CD4-positive, alpha-beta T cell treated with Interleukin-4 for 1 hour (primary cell): Measurements from ENCODE around the gene SH2B2.

ENCODE experiments used
- DNase-seq, 2 donors: peaks; one replicate each; pipeline ENCODE4 v3.0.0-alpha.2; 2020 to 2022

The SH2B2 gene

DNA sequence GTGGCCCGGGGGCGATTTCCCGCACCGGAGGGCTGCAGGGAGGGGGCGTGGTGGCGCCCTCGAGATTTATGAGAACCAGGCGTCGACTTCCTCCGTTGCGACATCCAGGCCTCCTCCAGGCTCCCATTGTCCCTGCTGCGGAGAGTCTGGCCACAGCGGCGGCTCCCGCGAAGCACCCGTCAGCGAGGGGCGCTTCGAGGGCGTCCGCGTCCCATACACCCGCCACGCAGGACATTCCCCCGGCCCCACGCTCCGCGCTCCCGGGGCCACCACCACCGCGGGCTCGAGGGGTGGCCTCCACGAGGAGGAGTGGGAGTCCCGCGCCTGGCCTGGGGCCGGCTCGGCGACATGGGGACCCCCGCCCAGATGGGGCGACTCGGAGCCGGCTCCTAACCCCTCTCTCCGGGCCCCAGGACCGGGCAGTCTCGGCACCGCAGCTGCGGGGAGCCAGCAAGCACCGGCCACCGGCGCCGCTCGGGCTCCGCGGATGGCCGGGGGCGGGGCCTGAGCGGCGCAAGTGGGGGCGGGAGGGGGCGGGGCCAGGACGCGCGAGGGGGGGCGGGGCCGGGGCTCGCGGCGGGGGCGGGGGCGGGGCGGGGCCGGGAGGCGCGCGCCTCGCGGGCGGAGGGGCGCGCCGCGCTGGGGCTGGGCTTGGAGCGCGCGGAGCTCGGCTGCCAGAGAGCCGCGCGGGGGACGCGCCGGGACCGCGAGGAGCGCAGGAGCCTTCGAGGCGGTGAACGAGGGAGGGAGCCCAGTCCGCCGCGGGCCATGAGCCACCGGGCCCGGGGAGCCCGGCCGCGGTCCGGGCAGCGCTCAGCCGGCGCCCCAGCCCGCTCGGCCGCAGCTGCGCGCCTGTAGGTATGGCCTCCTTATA lies at the start of gene SH2B2:
Gene SH2B2 (plus strand): TSS at position 632 of the 874 bp plus-strand sequence. CDS start 13,683 bp downstream, outside the sequence.
- DNase-seq: peak; percentile 50 to 51

DNA sequence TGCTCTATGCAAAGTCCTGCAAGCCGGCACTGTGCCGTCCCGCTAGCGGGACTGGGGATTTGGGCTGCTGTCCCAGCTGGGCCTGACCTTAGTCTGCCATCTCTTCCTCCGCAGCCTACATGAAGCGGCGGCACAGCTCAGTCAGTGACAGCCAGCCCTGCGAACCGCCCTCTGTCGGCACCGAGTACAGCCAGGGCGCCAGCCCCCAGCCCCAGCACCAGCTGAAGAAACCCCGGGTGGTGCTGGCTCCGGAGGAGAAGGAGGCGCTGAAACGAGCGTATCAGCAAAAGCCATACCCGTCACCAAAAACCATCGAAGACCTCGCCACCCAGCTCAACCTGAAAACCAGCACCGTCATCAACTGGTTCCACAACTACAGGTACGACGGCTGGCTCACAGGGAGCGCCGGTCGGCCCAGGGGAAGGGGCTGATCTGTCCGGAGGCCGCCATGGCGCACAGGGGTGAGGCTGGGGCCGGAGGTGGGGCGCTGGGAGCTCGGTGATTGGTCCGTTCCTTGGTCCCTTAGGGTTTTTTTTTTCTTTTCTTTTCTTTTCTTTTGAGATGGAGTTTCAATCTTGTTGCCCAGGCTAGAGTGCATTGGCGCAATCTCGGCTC lies 47.4 kb upstream of the SH2B2 start:
- DNase-seq: no peak

DNA sequence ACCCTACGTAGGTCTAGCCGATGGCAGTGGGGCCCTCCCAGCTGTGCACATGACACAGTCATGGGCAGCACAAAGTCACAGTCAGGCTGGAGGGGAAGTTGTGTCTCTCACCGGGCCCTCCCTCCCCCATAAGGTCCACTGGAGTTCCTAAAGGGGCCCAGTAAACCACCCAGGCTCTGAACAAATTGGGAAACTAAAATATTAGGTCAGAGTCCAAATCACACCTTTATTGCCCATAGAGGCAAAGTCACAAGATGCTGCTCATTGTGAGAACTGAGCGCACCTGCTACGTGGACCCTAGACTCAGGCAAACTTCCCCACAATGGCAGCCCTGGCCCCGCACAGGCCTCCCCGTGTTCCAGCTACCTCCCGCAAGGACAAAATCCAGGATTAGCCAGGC lies 45.2 kb upstream of the SH2B2 start:
- no peak for DNase-seq

DNA sequence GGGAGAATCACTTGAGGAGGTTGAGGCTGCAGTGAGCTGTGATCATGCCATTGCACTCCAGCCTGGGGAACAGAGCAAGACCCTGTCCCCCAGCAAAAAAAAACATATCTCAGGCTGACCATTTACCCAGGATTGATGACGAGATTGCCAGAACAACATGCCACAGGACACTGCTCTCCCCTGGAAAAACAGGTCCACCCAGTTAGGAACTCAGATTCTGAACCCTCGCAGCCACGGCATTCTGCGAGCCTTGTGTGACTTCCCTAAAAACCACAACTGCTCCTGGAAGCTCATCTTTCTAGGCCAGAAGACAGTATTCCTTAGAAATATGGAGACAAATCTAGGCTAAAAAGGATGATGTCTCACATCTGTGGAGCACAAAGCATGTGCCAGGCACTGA lies 42.1 kb upstream of the SH2B2 start:
- DNase-seq: no peak

DNA sequence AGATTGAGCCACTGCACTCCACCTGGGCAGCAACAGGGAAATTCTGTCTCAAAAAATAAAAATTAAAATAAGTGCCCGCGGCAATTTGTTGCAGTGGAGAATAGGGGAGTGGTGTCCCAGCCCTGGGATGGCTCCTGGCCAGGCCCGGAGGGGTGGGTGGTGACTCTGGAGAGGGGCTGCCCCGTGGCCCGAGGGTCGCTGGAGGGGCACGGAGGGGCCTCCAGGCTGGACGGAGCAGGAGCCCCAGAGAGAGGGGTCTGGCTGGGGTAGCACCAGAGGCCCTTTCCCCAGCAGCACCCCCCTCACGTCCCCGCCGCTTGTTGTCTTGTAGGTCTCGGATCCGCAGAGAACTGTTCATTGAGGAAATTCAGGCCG lies 38.6 kb upstream of the SH2B2 start:
- no peak for DNase-seq

DNA sequence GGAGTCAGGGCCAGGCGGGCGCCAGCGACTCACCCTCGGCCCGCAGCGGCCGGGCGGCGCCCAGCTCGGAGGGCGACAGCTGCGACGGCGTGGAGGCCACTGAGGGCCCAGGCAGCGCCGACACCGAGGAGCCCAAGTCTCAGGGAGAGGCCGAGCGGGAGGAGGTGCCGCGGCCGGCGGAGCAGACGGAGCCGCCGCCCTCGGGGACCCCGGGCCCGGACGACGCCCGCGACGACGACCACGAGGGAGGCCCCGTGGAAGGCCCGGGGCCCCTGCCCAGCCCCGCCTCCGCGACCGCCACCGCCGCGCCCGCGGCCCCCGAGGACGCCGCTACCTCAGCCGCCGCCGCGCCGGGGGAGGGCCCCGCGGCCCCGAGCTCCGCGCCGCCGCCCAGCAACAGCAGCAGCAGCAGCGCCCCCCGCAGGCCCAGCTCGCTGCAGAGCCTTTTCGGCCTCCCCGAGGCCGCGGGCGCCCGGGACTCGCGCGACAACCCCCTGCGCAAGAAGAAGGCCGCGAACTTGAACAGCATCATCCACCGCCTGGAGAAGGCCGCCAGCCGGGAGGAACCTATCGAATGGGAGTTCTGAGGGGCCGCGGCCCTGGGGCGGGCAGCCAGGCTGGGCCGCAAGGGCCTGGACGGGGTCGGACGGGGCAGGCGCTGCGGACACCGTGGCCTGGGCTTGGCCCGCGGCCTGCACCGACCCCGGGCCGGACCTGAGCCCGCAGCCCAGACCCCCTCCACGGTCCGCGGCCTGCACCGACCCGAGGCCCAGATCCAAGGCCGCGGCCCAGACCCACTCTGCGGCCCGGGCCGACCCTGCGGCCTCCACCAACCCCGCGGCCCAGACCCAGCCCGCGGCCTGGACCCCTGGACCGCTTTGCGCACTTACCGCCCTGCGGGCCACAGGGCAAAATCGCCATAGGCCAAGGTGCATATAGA lies 37.9 kb upstream of the SH2B2 start:
- no peak for DNase-seq

DNA sequence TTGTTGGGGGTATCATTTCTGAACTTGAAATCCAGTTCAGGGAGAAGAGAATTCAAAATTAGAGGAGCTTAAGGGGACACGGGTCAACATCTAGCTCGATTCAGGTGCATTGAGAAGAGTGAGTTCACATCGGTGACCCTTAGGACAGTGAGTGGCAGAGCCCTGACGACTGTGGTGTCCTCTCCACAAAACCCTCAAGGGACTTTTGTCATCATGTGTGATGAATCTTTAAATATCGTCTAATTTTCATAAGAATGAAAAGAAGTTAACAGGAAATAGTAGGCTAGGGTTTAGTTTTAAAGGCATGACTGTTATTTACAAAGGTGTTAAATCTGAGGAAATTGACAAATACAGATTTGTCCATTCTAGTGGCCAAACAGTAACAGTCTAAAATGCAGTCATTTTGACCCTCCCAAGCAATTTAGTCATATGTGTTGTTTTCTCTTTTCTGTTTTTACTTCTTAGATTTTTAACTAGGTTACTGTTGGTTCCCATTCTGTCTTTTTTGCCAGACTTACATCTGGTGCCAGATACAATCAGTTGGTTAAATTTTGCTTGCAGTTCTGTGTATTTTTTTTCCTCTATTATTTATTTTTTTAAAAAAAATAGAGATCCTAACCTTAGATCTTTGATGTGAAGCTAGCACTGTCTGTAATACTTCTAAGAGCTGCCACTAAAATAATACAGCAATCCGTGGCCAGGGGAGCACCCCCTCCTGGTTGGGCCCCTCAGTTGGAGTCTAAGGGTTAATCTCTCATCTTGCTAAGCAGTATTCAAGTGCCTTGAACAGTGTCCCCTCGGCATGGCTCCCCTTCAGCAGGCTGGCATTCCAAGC lies 34.9 kb upstream of the SH2B2 start:
- DNase-seq: no peak

DNA sequence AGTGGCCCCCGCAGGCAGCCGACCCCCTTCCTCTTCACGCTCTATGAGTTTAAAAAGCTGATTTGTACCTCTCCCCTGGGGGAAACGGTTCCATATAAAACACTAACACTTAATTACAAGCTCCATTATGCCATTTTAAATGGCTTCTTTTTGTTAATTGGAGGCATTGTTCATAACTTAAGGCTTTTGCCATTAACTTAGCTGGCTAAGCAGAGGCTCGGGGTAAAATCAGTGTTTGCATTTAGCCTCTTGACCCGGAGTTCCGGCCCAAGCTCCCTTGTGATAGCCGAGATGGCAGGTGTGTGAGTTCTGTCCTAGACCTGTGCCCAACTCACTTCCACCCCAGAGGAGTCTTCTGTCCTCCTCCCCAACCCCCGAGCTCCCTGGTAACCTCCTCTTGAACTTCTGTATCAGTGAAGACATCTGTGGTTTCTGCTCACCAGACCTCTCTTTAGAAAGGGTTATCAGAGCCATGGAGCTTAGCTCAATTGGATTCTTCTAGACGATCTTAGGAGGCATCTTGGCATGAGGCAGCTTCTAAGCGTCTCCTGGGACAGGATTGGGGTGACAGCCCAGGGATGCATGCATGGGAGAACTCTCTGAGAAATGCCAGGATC lies 34.2 kb upstream of the SH2B2 start:
- no peak for DNase-seq

DNA sequence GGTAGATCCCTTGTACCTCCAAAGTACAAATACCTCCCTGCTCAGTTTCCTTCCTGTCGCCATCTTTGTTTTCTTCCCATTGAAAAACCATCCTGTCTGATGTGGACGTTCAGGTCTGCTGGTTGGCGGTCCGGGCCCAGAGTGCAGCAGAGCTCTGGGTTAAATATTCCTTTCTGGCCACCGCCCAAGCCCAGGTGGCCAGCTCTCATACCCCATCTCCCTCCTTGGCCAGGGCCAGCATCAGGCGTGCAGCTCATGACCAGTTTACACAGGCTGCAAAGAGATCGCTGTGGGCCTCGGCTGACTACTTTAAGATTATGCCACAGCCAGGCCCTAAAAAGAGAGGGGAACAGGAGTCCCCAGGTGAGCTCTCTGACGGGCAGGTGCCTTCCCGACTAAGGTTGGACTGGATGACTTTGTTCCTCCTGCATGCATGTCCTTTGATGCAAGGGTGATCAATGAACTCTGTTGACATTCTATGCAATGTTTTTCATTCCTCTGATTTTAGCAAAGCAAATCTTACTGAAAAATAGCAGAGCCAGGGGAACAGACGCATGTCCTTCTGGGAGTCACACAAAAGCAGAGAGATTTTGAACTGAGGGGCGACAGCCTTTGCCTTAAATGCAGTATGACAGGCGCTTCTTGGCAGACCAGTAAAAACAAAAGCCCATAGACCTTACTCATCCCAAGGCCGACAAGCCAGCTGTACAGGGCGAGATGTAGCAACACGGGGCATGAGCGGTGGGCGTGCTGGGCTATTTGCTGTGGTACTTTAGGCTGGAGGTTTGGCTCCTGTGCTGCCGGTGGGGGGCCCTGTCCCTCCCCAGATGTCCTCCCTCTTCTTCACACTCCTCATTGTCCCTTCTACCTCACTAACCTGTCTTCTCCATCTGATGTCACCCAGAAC lies 33.3 kb upstream of the SH2B2 start:
- DNase-seq: no peak

DNA sequence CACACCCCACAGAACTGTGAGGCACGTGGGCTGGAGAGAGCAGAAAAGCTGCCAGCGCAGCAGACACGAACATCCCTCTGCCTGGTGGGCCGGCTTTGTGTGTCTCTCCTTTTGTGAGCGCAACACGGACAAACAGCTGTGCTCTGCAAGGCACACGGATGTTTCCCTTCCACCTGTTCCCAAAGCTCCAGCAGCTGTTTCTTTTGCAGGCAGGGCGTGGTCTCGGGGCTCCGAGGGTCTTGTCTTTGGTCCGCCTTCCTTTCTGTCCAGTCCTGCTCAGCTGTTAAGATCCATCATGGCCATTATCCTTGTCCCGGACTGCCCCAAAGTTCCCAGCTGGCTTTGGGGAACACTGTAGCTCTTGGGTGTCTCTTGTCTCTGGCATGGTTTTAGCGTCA lies 32.7 kb upstream of the SH2B2 start:
- no peak for DNase-seq

DNA sequence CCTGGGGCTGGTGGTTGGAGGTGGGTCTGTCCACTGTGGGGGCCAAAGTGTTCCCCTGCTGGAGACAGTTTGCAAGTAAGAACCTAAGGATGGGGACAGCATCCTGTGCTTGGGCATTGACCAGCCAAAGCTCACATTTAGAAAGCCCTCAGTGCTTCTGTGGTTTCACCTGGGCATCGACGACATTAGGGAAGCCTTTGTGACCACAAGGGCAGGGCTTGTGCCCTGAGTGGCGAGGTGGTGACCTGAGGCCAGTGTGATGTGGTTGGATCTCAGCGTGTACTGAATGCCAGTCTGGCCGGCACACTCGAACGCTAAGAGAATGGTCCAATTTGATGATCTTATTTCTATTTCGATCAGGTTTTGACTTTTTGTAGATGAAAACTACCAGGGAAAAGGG lies 32.1 kb upstream of the SH2B2 start:
- DNase-seq: no peak

DNA sequence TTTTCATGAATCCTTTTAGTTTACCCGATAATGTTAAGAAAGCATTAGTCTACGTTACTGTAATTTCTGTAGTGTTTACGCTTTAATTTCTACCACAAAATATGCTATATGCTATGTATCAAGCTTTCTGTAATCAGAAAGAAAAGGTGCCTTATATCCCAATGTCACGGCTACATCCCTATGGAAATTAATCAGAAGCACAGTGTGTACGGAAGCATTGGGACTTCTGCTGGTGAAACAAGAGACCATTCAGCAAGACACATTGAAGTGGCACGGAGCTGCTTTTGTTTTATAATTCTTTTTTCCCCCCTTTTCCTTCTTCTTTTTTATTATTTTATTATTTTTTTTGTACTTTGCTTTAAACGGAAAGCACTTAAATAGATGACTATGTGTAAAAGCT lies 31.2 kb upstream of the SH2B2 start:
- no peak for DNase-seq

DNA sequence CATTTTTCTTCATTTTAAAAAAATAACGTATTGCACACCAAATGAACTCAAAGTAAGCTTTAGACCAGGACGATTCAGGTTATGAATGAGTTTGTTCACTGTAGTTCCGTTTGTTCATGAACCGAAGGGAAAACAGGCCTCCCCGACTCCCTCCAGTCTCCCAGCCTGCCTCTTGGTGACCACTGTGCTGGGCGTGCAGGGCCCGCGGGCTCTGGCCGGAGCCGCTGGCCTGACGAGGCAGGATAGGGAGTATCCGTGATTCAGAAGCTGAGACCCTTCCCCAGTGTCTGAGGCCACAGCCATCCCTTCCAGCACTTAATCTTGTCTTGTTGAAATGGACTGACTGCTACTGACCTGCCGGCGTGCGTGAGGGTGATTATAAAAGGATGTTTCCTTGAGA lies 30.8 kb upstream of the SH2B2 start:
- DNase-seq: no peak

DNA sequence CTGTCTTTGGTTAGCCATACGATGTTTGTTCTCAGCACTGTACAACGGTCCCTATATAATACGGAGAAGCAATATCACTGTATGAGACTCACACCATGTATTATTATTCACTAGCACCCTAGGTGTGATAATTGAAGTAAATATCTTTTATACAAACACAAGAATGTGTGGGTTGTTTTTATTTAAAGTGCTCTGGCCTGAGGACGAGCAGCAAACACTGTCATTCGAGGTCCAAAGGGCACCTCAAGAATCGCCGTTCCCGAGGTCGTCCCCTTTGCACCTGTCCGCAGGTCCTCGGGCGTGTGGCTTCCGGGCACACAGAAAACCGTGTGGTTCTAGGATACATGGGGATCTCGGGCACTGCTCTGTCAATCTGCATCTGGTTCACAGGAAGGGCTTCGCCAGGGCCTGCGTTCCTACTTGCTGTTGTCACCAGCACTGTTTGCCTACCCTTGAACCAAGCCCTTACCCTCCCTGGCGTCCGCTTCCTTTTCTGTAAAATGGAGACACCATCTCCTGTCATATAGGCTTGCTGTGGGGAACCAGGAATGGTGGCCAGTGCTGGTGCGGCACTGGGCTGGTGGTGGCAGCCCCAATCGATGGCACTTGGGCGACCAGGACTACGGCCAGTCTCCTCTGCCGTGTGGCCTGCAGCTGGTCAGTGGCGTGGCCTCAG lies 28.5 kb upstream of the SH2B2 start:
- DNase-seq: no peak

DNA sequence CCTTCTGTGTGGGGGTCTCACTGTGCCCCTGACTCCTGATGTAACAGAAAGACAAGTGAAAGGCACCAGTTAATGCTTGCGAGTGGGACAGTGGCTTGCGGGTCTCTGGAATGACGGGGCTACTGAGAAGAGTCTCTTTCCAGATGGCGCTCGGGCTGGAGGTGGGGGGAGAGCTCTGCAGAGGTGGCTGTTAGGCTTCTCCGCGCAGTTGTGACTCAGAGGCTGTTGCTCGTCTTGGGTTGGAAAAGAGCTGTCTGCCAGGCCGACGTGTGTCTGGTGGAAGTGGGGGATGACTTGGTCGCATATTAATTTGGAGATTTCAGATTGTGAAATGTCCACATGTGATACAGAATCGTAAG lies 27.9 kb upstream of the SH2B2 start:
- no peak for DNase-seq

DNA sequence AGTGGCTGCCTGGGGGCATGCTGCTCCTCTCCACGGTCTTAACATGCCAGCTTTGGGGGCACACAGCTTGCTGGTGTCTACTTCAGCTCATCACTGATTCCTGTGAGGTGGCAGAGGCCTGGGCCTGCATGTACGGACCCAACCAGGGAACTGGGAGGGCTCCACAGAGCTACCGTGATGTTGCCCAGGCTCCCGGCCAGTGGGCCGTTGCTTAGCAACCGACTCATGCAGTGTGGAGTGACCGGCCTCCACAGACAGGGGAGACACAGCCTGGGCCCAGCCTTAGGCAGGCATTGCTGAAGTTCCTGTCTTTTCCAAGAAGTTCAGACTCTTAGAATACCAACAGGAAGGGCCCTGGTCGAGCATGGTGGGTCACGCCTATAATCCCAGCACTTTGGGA lies 25.8 kb upstream of the SH2B2 start:
- no peak for DNase-seq

DNA sequence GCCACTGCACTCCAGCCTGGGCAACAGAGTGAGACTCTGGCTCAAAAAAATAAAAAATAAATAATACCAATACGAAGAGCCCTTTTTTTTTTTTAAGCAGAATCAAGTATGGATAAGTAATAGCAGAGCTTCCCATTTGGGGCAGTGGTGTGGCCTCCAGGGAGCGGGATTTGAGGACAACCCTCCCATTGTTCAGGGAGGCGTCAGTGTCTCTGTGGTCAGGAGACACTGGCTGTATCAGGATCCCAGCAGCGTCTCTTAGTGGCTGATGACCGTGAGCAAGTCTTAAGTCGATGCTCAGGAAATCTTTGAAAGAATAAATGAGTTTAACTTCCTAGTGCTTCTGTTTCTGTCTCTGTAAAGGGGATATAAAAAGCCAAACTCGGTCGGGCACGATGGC lies 25.2 kb upstream of the SH2B2 start:
- no peak for DNase-seq

DNA sequence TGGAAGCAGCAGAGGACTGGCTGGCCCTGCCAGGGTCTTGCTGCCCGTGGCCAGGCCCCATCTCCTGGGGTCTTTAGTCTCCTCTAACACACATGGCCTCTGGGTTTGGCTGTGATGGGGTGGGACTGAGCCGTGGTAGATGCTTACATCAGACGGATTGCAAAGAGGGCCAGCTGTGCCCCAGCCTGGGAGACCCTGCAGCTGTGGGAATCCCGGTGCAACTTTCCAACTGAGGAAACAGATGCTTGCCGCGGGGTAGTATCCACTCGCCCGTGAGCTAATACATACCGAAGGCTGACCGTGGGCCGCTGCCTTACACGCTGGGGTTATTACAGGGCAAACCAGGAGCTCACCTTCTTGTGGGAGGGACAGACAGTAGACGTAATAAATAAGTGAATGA lies 24.1 kb upstream of the SH2B2 start:
- DNase-seq: no peak

DNA sequence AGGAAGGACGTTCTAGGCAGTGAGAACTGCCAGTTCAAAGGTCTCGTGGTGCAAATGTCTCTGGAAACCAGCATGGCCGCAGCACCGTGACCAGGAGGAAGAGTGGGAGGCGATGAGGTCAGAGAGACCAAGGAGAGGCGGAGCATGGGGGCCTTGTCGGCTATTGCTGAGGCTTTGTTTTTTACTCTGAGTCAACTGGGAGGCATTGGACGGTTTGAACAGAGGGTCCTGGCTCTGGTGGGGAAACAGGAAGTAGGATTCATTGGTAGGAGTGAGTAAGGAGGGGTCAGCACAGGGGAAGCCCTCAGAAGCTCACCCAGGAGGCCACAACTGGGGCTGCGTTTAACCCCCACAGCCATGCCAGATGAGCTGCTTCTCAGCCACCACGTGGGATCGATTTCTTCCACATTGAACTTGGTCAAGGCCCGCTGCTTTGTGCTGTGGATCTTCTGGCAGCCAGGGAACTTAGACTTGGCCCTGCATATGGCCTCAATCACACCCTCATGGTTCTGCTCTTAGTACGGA lies 22.2 kb upstream of the SH2B2 start:
- no peak for DNase-seq

DNA sequence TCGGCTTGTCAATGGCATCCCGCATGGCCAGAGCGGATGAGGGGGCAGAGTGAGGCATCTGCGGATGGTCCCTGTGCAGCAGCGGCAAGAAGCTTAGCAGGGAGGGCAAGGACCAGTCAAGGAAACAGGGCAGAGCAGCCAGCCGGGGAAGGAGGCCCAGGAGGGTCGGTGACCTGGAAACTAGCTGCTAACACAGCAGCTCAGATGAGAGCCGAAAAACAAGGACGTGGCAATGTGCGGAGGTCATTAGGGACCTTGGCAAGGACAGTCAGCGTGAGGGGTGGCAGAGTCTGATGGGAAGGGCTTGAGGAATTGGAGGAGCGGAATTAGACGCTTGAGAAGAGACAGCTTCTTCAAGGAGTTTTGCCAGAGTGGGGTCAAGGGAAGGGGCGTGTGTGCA lies 20.1 kb upstream of the SH2B2 start:
- DNase-seq: no peak
